Measurements from ENCODE around the gene MMP3. TPM values are rescaled to one million over a fixed set of nuclear protein-coding genes. Genes with fewer than 3 reads are reported as not detected.

MMP3 gene
- total RNA-seq, 1 donor from 2014 or later, result not detected

GRCh38 chr11:102800767-102801166 is 42.6 kb downstream of the MMP3 start:
- TF ChIP-seq, protein P1, sequence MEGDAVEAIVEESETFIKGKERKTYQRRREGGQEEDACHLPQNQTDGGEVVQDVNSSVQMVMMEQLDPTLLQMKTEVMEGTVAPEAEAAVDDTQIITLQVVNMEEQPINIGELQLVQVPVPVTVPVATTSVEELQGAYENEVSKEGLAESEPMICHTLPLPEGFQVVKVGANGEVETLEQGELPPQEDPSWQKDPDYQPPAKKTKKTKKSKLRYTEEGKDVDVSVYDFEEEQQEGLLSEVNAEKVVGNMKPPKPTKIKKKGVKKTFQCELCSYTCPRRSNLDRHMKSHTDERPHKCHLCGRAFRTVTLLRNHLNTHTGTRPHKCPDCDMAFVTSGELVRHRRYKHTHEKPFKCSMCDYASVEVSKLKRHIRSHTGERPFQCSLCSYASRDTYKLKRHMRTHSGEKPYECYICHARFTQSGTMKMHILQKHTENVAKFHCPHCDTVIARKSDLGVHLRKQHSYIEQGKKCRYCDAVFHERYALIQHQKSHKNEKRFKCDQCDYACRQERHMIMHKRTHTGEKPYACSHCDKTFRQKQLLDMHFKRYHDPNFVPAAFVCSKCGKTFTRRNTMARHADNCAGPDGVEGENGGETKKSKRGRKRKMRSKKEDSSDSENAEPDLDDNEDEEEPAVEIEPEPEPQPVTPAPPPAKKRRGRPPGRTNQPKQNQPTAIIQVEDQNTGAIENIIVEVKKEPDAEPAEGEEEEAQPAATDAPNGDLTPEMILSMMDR (IDR thresholded peaks at IDR 0.05), result no peak
- no peaks in the 10 kb centered on the region for H3K9me3 ChIP-seq
- no peak for DNase-seq
- ATAC-seq, result no peak
- H3K27me3 ChIP-seq (ENCODE audit: low read depth), result no peaks in the 10 kb centered on the region
- H3K4me1 ChIP-seq, result peaks cover 6% of the 10 kb centered on the region
- H3K4me3 ChIP-seq, result no peak overlapping the region
- no peaks in the 10 kb centered on the region for H3K36me3 ChIP-seq
- no peak overlapping the region for H3K27ac ChIP-seq
- intact Hi-C loops (cut with DNase I), result no loop called here

DNA sequence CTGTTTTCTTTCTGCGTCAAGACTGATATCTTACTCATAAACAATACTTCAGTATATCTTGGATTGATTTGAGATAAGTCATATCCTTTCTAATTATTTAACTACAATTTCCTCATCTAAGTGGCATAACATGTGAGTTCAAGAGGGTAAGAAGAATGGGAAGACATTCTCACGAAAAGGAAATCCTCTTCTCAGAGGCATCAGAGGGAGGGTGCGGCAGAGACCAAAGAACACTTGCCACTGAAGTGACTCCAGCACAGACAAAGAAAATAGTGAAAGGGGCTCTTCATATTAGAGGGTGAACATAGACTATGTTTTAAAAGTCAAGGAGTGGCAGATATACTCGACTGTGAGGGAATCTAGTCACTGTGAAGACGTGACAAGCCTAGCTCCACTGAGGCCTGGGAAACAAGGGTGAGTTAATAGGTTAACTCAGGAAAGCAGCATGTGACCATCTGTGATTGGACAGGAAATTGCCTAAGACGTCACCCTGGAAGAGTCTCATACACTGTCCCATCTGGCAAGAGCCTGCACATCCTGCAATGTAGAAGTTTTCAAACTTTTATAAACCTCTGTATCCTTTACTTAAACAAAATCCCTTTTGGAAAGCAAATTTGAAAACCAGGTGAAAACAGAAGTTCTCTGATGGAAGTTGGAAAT is 43.6 kb downstream of the MMP3 start:
- DNase-seq (no peak), ATAC-seq (no peak)
- no peak overlapping the region for H3K27ac ChIP-seq
- intact Hi-C loops (cut with DNase I), result no loop called here
- no peaks in the 10 kb centered on the region for H3K27me3 ChIP-seq (ENCODE audit: low read depth)
- no peak overlapping the region for H3K4me3 ChIP-seq
- no peaks in the 10 kb centered on the region for H3K9me3 ChIP-seq
- no peaks in the 10 kb centered on the region for H3K36me3 ChIP-seq
- peaks cover 6% of the 10 kb centered on the region for H3K4me1 ChIP-seq
- TF ChIP-seq, protein P1 (IDR thresholded peaks at IDR 0.05), result no peak

- Histone ChIP-seq H3K4me1 (peaks cover 6% of the 10 kb centered on the region), H3K36me3 (no peaks in the 10 kb centered on the region), H3K4me3 (no peak within 1 kb of the TSS), H3K27ac (no peak within 1 kb of the TSS), H3K27me3 (ENCODE audit: low read depth) (no peaks in the 10 kb centered on the region), H3K9me3 (no peaks in the 10 kb centered on the region)
- no peak for DNase-seq
- no peak for ATAC-seq
- intact Hi-C loops (cut with DNase I), result no loop called here
- TF ChIP-seq, protein P1 (IDR thresholded peaks at IDR 0.05), result no peak
Measured at GRCh38 chr11:102798012-102798746, 45.2 kb downstream of the MMP3 start, which contains the start of gene MMP1. MMP1 (minus strand) TSS chr11:102798160; CDS start chr11:102798092, 68 bp downstream.

- Histone ChIP-seq H3K4me1 (no peaks in the 10 kb centered on the region), H3K27me3 (ENCODE audit: low read depth) (no peaks in the 10 kb centered on the region), H3K4me3 (no peak overlapping the region), H3K9me3 (no peaks in the 10 kb centered on the region), H3K36me3 (no peaks in the 10 kb centered on the region), H3K27ac (no peak overlapping the region)
- ATAC-seq, result peak in 1 of 2 donors; percentile 35
- no peak for DNase-seq
- intact Hi-C loops (cut with DNase I), result no loop called here
- TF ChIP-seq, protein P1 (IDR thresholded peaks at IDR 0.05), result peak; percentile 30
Measured at GRCh38 chr11:102794382-102794781, 49.0 kb downstream of the MMP3 start.

GRCh38 chr11:102793677-102794290 is 49.6 kb downstream of the MMP3 start:
- Histone ChIP-seq H3K9me3 (no peaks in the 10 kb centered on the region), H3K27me3 (ENCODE audit: low read depth) (no peaks in the 10 kb centered on the region), H3K36me3 (no peaks in the 10 kb centered on the region), H3K4me3 (no peak overlapping the region), H3K4me1 (no peaks in the 10 kb centered on the region), H3K27ac (no peak overlapping the region)
- TF ChIP-seq, protein P1 (IDR thresholded peaks at IDR 0.05), result no peak
- DNase-seq, result no peak
- intact Hi-C loops (cut with DNase I), result no loop called here
- ATAC-seq, result no peak
